ENCODE results near the gene SUV39H2. TPM values are rescaled to one million over a fixed set of nuclear protein-coding genes. Genes with fewer than 3 reads are reported as not detected.
"Not testable (repeated sequence)": the region's sequence is repeated elsewhere in the genome, so short reads cannot be mapped to it uniquely, and the experiment has no call there.

SUV39H2 gene
- total RNA-seq, 1 donor from 2014 or later = 35.9 TPM

DNA sequence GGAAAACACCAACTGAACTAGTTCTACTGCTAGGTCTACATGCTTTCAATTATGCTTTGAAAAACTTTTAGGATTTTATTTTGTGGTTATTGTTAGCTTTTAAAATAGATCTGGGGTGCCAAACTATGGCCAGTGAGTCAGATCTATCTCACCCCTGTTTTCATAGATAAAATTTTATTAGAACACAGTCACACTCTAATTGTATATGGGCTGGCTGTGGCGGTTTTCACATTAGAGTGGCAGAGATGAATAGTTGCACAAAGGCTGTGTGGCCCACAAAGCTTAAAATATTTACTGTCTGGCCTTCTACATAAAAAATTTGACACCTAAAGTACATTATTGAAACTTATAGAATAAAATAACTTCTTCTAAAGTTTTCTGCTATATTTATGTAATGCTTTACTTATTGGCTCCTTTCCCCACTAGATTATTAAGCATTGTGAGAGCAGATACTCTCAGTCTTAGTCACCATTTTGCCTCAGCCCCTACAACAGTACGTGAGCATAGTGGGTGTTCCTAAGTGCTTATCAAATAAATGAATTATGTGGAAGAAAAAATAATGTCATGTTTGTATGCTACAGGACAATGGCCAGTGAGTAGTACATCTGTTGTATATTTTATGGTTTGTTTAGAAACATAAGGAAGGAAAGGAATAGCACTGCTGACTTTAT, 5.4 kb upstream of the SUV39H2 start:
- intact Hi-C loops (cut with micrococcal nuclease) = no loop called here

DNA sequence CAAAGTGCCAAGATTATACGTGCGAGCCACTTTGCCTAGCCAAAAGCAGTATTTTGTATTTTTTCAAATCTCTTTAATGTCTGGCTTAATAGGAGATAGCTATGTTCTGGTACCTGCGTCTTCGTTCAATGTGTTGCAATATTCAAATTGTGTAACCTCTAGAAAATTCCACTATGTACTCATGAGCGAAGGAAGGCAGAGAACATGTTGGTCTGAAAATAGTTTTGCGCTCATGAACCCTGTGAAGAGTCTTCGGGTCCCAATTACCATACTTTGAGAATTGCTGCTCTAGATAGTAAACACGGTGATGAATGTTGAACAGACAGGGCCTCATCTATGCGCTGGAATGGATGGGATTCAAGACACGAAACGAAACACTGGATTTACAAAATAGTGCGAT, 2.7 kb upstream of the SUV39H2 start:
- intact Hi-C loops (cut with micrococcal nuclease) = loop anchor here (5.0 kb wide), 1 partner anchor 229 kb away; no protein-coding TSS in a partner anchor

DNA sequence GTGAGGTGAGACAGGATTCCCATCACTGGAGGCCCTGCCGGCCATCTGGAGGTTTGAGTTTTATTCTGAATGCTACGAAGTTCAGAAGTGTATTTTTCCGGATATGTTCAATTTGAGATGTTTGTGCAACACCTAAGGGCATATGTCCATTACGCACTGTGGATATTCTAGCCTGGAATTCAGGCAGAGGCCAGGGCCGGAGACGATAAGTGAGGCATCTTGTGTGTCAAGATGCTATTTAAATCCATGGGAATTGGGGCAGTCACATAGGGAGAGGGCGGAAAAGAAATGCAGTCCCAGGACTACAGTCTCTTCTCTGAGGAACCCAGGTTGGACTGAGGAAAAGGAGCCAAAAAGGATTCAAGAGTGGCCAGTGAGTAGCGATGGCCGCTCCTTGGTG, 1.9 kb upstream of the SUV39H2 start:
- intact Hi-C loops (cut with micrococcal nuclease) = loop anchor here (5.0 kb wide), 1 partner anchor 229 kb away; no protein-coding TSS in a partner anchor

DNA sequence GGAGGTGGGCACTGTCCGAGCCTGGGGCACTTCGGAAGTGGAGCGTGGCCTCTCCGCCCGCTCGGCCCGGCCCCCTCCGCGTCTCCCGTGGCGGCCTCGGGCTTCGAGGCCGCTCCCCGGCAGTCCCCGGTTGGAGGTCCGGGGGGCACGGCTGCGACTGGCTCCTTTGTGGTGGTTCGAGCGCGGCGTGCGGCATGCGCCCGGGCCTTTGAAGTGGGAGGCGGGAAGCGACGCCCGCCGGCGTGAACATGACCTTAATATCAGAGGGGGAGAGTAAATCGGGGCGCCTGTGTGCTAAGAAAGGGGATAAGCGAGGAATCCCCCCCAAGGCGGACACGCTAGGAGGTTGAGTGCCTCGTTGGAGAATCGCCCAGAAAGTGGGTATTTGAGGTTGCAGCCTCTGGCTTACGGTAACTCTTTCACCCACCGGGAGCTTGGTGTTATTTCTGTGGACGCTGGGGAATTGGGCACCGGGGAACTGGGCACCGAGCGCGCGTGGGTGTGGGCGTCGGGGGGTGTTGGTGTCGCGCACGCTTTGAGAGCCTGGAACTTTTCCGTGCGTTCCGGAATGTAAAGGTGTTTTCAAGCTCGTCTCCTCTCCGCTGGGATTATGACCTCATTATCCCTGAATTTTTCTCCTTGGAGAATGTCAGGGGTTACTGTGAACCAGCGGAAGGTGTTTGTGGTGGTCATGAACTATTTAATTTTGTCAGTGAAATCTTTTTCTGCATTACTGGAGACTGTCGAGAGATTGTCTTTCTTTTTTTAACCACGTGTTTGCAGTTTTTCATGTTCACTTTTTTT, 660 bp downstream of the SUV39H2 start:
- intact Hi-C loops (cut with micrococcal nuclease) = loop anchor here (2.0 to 5.0 kb wide), 2 partner anchors 232 to 275 kb away; no protein-coding TSS in a partner anchor

DNA sequence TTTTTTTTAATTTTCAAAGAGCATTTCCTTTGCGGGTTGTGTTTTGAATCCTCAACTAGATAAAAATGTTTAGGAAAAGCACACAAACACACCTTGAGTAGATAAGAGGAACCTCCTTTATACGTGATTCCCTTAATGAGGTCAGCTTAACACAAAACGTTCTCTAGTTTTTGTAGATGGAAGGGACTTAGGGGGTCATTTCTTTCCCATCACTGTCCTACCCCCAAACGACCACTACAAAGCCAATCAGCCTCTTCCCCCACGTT, 1.2 kb downstream of the SUV39H2 start:
- intact Hi-C loops (cut with micrococcal nuclease) = loop anchor here (2.0 to 5.0 kb wide), 2 partner anchors 233 to 275 kb away; no protein-coding TSS in a partner anchor

DNA sequence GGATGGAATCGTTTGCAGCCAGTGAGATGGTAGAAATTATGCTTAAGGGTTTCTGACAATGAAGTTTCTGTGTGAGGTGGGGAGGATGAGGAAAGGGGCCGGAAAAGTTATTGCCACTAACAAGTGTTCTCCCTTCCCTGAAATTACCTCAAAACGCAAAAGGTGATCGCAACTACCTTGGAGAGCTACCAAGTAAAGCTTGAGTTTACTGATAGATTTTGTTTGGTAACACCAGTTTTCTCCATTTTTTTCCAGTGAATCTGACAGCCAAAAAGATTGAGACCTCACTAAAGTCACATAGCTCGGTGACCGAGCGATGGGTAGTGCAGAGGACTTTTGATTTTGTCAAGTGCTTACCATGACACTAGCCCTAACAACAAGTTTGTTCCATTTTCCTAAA, 1.6 kb downstream of the SUV39H2 start:
- intact Hi-C loops (cut with micrococcal nuclease) = no loop called here

DNA sequence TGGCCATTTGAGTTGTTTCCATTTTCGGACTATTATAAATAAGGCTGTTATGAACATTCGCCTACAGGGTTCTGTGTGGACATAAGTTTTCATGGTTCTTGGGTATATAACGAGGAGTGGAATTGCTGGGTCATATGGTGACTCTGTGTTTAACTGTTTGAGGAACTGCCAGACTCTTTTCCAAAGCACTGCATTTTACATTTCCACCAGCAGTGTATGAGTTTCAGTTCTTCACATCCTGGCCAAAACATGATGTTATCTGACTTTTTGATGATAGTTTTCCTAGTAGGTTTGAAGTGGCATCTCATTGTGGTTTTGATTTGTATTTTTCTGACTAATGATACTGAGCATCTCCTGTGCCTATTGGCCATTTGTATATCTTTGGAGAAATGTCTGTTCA, 5.4 kb downstream of the SUV39H2 start:
- intact Hi-C loops (cut with micrococcal nuclease) = no loop called here

DNA sequence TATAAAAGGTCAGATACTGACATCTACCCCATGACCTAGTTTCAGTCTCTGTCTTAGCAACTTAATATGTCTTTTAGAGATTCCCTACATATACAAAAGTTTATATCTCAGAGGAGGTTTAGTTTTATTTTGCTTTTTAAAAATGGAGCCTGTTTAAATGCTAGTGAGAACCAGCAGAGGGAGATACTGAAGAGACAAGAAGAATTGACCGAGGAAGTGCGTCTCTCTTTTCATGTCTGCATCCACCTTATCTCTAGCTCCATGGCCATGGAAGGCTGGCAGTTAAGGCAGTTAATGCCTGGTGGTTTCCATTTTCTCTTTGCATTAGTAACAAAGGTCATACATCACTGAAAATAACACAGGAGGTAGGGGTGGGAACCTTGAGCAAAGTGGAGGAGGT, 10.7 kb downstream of the SUV39H2 start:
- intact Hi-C loops (cut with micrococcal nuclease) = no loop called here

DNA sequence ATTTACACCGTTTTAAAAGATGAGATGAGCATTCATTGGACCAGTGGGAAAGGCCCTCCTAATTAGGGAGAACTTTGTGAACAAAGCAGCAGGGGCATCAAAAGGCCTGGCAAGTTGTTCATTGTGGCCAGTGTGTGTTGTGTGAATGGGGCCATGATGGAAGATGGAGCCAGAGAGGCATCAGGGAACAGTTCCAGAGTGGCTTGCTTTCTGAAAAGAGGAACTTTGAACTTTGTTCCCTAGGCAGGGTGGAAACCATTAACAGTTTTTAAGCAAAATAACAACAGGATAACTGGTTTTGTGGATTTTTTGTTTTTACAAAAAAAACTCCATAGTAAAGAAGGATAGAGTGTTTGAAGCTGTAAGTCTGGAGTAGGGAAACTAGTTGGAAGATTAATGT, 12.5 kb downstream of the SUV39H2 start:
- intact Hi-C loops (cut with micrococcal nuclease) = loop anchor here (2.0 kb wide), 1 partner anchor 14 kb away; no protein-coding TSS in a partner anchor

DNA sequence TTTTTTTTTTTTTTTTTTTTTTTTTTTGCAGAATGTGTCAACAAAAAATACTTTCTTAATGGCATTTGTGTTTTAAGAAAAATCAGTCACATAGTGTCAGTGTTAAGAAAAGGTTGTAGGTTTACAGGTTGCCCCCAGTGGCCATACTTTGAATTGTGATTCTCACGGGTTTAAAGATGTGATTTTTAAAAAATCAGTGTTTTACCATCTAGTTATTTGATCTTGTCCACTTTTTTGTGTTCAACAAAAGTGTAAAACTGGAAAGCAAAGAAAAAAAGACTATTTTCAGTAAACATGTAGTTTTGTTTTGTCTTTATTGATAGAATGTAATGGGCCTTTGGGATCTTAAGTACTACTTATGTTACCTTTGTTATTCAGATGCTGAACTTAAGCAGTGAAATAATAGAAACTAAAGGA, 25.7 kb downstream of the SUV39H2 start:
- intact Hi-C loops (cut with micrococcal nuclease) = loop anchor here (2.0 kb wide), 1 partner anchor 14 kb away; no protein-coding TSS in a partner anchor

DNA sequence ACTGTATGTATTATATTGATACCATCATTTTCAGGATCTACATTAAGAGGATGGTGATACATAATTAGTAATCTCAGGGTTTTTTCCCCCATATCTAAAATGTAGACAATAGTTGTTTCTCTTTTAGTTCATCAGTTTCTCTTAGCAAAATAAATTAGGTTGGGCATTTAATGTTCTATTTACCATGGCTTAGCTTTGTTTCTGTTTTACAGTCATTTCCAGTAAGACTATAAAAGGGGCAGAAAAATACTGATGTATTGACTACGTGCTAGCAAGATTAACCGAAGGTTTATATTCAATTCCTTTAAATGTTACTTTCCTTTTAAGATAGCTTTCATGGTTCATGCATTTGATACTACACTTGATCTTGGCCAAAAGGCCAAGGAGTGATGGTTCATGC, 26.2 kb downstream of the SUV39H2 start:
- intact Hi-C loops (cut with micrococcal nuclease) = loop anchor here (2.0 kb wide), 1 partner anchor 14 kb away; no protein-coding TSS in a partner anchor

DNA sequence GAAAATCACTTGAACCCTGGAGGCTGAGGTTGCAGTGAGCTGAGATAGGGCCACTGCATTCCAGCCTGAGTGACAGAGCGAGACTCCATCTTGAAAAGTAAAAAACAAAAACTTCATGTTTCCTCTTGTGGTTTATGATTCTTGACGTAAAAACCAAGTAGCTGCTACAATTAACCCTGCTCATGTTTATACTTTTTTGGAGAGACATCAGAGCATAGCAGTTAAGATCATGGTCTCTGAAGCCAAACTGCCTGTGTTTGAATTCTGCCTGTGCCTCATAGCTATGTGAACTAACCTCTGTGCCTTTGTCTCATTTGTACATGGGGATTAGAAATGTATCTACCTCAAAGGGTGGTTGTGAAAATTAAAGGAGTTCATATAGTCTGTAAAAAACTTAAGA, 27.2 kb downstream of the SUV39H2 start:
- intact Hi-C loops (cut with micrococcal nuclease) = loop anchor here (2.0 kb wide), 1 partner anchor 15 kb away; no protein-coding TSS in a partner anchor

DNA sequence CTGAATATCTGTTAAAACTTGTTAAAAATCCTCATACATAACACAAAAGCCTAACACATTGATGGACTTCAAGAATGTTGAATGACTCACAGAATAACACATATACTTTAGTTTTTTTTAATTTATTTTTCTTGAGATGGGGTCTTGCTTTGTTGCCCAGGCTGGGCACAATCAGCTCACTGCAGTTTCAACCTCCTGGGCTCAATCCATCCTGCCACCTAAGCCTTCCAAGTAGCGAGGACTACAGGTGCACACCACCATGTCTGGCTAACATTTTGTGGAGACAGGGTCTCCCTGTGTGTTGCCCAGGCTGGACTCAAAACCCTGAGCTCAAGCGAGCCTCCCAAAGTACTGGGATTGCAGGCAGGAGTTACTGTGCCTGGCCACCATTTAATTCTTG, 28.1 kb downstream of the SUV39H2 start:
- intact Hi-C loops (cut with micrococcal nuclease) = no loop called here

DNA sequence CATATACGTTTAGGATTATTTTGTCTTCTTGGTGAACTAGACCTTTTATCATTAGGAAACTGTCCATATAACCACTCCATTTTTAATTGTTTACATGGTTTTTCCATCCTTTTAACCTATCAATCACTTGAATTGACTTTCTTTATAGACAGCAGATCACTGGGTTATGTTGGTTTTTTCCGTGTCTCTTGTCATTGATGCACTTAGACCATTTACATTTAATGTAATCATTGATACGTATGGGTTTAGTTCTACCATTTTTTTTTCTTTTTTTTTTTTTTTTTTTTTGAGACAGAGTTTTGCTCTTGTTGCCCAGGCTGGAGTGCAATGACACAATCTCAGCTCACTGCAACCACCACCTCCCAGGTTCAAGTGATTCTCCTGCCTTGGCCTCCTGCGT, 28.9 kb downstream of the SUV39H2 start:
- intact Hi-C loops (cut with micrococcal nuclease) = not testable (repeated sequence)

DNA sequence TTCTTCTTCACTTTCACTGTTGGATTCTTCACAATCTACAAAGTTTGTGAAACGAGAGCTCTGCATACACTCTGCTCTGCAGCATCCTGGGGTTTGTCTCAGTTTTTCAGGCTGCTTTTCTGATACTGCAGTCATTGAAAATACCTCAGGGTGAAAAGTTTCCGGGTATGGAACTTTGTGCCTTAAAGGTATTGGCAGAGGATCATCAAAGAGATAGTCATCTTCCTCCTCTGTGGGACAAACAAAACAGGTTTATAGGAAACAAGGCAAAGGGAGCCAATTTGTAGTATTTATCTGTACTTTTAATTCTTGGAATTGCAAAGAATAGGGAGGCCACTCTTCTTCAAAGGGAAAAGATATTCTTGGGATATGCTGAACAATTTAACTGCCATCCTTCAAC, 30.4 kb downstream of the SUV39H2 start:
- intact Hi-C loops (cut with micrococcal nuclease) = no loop called here

DNA sequence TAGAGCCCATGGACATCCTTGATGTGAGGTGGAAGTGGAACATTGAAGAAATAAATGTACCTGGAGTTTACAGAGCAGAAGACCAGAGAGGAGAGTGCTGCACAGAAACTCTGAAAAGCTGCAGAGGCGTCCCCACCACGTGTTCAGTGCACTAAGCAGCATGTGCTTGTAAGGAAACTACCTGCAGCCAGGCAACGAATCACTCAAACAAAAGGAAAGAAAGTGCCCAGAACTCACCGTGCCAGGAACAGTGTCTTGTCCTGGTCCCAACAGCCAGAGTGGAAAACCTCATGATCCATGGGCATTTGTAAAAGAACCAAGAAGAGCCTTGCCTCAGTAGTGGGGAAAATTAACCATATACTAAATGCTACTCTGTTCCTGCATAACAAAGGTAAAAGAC, 32.3 kb downstream of the SUV39H2 start:
- intact Hi-C loops (cut with micrococcal nuclease) = no loop called here

DNA sequence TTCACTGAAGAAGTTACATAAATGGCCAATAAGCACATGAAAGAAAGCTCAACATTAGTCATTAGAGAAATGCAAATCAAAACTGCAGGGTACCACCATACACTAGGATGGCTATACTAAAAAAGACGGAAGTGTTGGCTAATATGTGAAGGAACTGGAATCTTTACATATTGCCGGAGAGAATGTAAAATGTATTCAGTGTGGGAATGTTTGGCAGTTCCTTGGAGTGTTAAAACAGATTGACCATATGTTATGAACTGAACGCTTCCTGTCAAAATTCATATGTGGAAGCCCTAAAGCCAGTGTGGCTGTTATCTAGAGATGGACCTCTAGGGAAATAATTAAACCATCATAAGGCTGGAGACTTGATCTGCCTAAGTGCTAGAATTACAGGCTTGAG, 33.1 kb downstream of the SUV39H2 start:
- intact Hi-C loops (cut with micrococcal nuclease) = no loop called here

DNA sequence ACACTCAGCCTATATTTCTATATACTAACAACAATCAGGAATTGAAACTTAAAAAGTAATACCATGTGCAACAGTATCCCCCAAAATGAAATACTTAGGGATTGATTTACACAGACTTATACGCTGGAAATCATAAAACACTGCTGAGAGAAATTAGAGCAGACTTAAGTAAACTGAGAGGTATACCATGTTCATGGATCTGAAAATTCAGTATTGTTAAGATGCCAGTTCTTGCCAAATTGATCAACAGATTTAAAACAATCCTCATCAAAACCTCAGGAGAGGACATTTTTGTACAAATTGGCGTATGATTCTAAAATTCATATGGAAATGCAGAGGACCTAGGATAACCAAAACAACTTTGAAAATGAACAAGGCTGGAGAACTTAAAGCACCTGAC, 37.9 kb downstream of the SUV39H2 start:
- intact Hi-C loops (cut with micrococcal nuclease) = no loop called here

DNA sequence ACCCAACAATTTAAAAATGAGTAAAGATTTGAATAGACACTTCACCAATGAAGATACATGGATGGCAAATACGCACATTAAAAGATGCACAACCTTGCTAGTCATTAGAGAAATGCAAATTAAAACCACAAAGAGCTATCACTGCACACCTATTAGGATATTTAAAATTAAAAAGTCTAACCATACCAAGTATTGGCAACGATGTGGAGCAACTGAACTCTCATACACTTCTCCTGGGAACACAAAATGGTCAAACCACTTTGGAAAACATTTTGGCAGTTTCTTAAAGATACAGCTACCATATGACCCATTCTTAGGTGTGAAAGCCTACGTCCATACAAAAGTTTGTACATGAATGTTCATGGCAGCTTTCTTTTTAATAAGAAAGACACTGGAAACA, 39.2 kb downstream of the SUV39H2 start:
- intact Hi-C loops (cut with micrococcal nuclease) = no loop called here

DNA sequence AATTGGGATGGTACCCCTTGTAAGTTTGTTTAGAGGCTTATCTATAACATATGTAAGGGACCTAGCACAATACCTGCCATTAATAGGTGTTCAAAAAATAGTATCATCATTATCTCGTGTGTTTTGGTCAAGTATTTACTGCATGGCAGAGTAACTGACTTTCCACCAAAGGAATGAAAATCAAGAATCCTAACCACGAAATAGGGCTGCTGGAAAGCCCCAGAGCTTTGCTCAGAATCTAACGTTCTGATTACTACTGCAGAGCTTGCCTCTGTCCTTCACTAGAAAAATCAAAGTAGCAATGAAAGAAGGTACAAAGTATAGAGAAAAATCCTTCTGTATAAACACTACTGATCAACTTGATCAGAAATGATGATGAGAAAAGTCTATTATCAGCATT, 40.3 kb downstream of the SUV39H2 start:
- intact Hi-C loops (cut with micrococcal nuclease) = no loop called here

DNA sequence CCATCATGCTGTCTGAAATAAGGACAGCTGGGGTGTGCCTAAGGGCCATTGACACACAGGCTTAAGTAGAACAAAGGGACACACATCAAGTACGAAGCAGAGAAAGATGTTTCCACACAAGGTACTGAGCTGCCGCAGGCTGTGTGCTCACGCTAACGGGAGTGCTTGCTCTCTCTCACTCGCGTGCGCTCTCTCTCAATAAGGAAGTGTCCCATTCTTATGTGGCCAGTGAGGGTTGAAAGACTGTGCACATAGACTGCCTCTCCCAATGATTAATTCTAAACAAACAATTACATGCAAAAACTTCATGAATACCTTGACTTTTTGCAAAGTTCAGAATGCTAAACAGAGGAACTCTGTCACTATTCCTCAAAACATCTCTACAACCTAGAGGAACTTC, 45.3 kb downstream of the SUV39H2 start:
- intact Hi-C loops (cut with micrococcal nuclease) = no loop called here

DNA sequence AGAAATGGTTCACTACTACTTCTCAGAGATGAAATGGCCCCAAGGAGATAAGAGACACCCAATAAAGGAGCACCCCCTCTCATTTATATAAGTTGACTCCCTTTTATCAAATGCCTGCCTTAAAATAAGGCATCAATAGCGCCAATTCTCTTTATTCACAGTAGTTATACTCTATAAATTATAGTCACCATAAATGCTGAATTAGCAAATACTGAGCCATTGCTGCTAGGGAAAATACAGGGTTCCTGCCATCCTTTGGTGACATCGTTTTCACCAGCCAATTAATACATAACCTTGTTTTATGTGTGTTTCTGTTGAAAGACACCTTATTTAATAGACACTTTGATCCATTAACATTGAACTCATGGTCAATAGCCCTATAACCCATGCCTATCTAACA, 46.6 kb downstream of the SUV39H2 start:
- intact Hi-C loops (cut with micrococcal nuclease) = no loop called here

DNA sequence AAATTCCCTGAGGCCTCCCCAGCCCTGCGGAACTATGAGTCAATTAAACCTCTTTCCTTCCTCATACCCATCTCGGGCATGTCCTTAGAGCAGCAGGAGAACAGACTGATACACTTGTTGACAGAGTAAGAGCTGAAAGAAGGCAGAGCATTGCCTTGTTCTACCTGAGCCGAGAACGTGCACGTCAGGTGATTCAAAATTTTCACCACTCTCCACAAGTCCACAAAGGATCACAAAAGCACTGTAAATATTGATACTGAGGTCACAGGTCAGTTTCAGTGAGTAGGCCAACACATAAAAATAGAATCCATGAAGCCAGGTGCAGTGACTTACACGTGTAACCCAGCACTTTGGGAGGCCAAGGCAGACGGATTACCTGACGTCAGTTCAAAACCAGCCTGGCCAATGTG, 47.4 kb downstream of the SUV39H2 start:
- intact Hi-C loops (cut with micrococcal nuclease) = no loop called here
